ENCODE data around the gene RNF130. TPM values are rescaled to one million over a fixed set of nuclear protein-coding genes. Genes with fewer than 3 reads are reported as not detected.
"Not testable (repeated sequence)": the region's sequence is repeated elsewhere in the genome, so short reads cannot be mapped to it uniquely, and the experiment has no call there.

RNF130 gene
- total and polyA plus RNA-seq, 2 donors, result 20.5 to 69.2 TPM

GRCh38 chr5:179967489-179967888, 104.1 kb downstream of the RNF130 start:
- Histone ChIP-seq H3K4me1 (ENCODE audit: control insufficient read depth in 2 of 2, insufficient read depth in 2 of 2, low read length in 2 of 2) (no peaks in the 10 kb centered on the region), H3K36me3 (ENCODE audit: control insufficient read depth in 2 of 2, insufficient read depth in 2 of 2, low read length in 1 of 2) (no peaks in the 10 kb centered on the region), H3K9me3 (ENCODE audit: control insufficient read depth in 2 of 2, insufficient read depth in 1 of 2, low read length in 1 of 2) (no peaks in the 10 kb centered on the region), H3K27me3 (ENCODE audit: control insufficient read depth in 2 of 2, insufficient read depth in 1 of 2, low read length in 1 of 2) (no peaks in the 10 kb centered on the region), H3K4me3 (ENCODE audit: low read length in 2 of 2) (no peak overlapping the region), H3K27ac (ENCODE audit: low read depth in 1 of 2, low read length in 1 of 2) (no peak overlapping the region)
- 89% methylated on average over 1 of the region's 1 CpG for WGBS
- DNase-seq (ENCODE audit: low read depth in 6 of 9, low spot score in 9 of 9), result no peak

- WGBS, result 98% methylated on average over 8 of the region's 8 CpGs
- Histone ChIP-seq H3K36me3 (ENCODE audit: control insufficient read depth in 2 of 2, insufficient read depth in 2 of 2, low read length in 1 of 2) (no peaks in the 10 kb centered on the region), H3K27ac (ENCODE audit: low read depth in 1 of 2, low read length in 1 of 2) (no peak overlapping the region), H3K4me1 (ENCODE audit: control insufficient read depth in 2 of 2, insufficient read depth in 2 of 2, low read length in 2 of 2) (no peaks in the 10 kb centered on the region), H3K9me3 (ENCODE audit: control insufficient read depth in 2 of 2, insufficient read depth in 1 of 2, low read length in 1 of 2) (no peaks in the 10 kb centered on the region), H3K4me3 (ENCODE audit: low read length in 2 of 2) (no peak overlapping the region), H3K27me3 (ENCODE audit: control insufficient read depth in 2 of 2, insufficient read depth in 1 of 2, low read length in 1 of 2) (no peaks in the 10 kb centered on the region)
- no peak for DNase-seq (ENCODE audit: low read depth in 6 of 9, low spot score in 9 of 9)
These were observed 107.5 kb downstream of the RNF130 start for GRCh38 chr5:179964015-179964414.

GRCh38 chr5:179963375-179963774, 108.2 kb downstream of the RNF130 start:
- DNase-seq (ENCODE audit: low read depth in 6 of 9, low spot score in 9 of 9), result no peak
- no peaks in the 10 kb centered on the region for H3K9me3 ChIP-seq (ENCODE audit: control insufficient read depth in 2 of 2, insufficient read depth in 1 of 2, low read length in 1 of 2)
- H3K27ac ChIP-seq (ENCODE audit: low read depth in 1 of 2, low read length in 1 of 2), result no peak overlapping the region
- no peaks in the 10 kb centered on the region for H3K4me1 ChIP-seq (ENCODE audit: control insufficient read depth in 2 of 2, insufficient read depth in 2 of 2, low read length in 2 of 2)
- WGBS, result 95% methylated on average over 4 of the region's 4 CpGs
- no peaks in the 10 kb centered on the region for H3K36me3 ChIP-seq (ENCODE audit: control insufficient read depth in 2 of 2, insufficient read depth in 2 of 2, low read length in 1 of 2)
- H3K27me3 ChIP-seq (ENCODE audit: control insufficient read depth in 2 of 2, insufficient read depth in 1 of 2, low read length in 1 of 2), result no peaks in the 10 kb centered on the region
- H3K4me3 ChIP-seq (ENCODE audit: low read length in 2 of 2), result no peak overlapping the region

GRCh38 chr5:179960204-179960831, 111.2 kb downstream of the RNF130 start:
- no peaks in the 10 kb centered on the region for H3K4me1 ChIP-seq (ENCODE audit: control insufficient read depth in 2 of 2, insufficient read depth in 2 of 2, low read length in 2 of 2)
- no peak overlapping the region for H3K27ac ChIP-seq (ENCODE audit: low read depth in 1 of 2, low read length in 1 of 2)
- no peak for DNase-seq (ENCODE audit: low read depth in 6 of 9, low spot score in 9 of 9)
- H3K4me3 ChIP-seq (ENCODE audit: low read length in 2 of 2), result no peak overlapping the region
- WGBS, result over 99% methylated on average over 5 of the region's 5 CpGs
- no peaks in the 10 kb centered on the region for H3K36me3 ChIP-seq (ENCODE audit: control insufficient read depth in 2 of 2, insufficient read depth in 2 of 2, low read length in 1 of 2)
- H3K27me3 ChIP-seq (ENCODE audit: control insufficient read depth in 2 of 2, insufficient read depth in 1 of 2, low read length in 1 of 2), result no peaks in the 10 kb centered on the region
- H3K9me3 ChIP-seq (ENCODE audit: control insufficient read depth in 2 of 2, insufficient read depth in 1 of 2, low read length in 1 of 2), result no peaks in the 10 kb centered on the region

GRCh38 chr5:179959641-179960040, 111.9 kb downstream of the RNF130 start:
- Histone ChIP-seq H3K36me3 (ENCODE audit: control insufficient read depth in 2 of 2, insufficient read depth in 2 of 2, low read length in 1 of 2) (no peaks in the 10 kb centered on the region), H3K9me3 (ENCODE audit: control insufficient read depth in 2 of 2, insufficient read depth in 1 of 2, low read length in 1 of 2) (no peaks in the 10 kb centered on the region), H3K4me3 (ENCODE audit: low read length in 2 of 2) (no peak overlapping the region), H3K27me3 (ENCODE audit: control insufficient read depth in 2 of 2, insufficient read depth in 1 of 2, low read length in 1 of 2) (no peaks in the 10 kb centered on the region), H3K27ac (ENCODE audit: low read depth in 1 of 2, low read length in 1 of 2) (no peak overlapping the region), H3K4me1 (ENCODE audit: control insufficient read depth in 2 of 2, insufficient read depth in 2 of 2, low read length in 2 of 2) (no peaks in the 10 kb centered on the region)
- WGBS, result 97% methylated on average over 6 of the region's 6 CpGs
- DNase-seq (ENCODE audit: low read depth in 6 of 9, low spot score in 9 of 9), result no peak

GRCh38 chr5:179959118-179959517, 112.4 kb downstream of the RNF130 start:
- DNase-seq (ENCODE audit: low read depth in 6 of 9, low spot score in 9 of 9); H3K4me3 ChIP-seq (ENCODE audit: low read length in 2 of 2); H3K36me3 ChIP-seq (ENCODE audit: control insufficient read depth in 2 of 2, insufficient read depth in 2 of 2, low read length in 1 of 2); H3K9me3 ChIP-seq (ENCODE audit: control insufficient read depth in 2 of 2, insufficient read depth in 1 of 2, low read length in 1 of 2); H3K27me3 ChIP-seq (ENCODE audit: control insufficient read depth in 2 of 2, insufficient read depth in 1 of 2, low read length in 1 of 2); H3K27ac ChIP-seq (ENCODE audit: low read depth in 1 of 2, low read length in 1 of 2); H3K4me1 ChIP-seq (ENCODE audit: control insufficient read depth in 2 of 2, insufficient read depth in 2 of 2, low read length in 2 of 2): not testable (repeated sequence)
- WGBS, result 97% methylated on average over 5 of the region's 5 CpGs

GRCh38 chr5:179955630-179956029, 115.9 kb downstream of the RNF130 start:
- Histone ChIP-seq H3K27me3 (ENCODE audit: control insufficient read depth in 2 of 2, insufficient read depth in 1 of 2, low read length in 1 of 2) (no peaks in the 10 kb centered on the region), H3K36me3 (ENCODE audit: control insufficient read depth in 2 of 2, insufficient read depth in 2 of 2, low read length in 1 of 2) (no peaks in the 10 kb centered on the region)

GRCh38 chr5:179955062-179955461, 116.5 kb downstream of the RNF130 start:
- H3K4me3 ChIP-seq (ENCODE audit: low read length in 2 of 2), result no peak overlapping the region
- H3K27ac ChIP-seq (ENCODE audit: low read depth in 1 of 2, low read length in 1 of 2), result no peak overlapping the region
- no peak for DNase-seq (ENCODE audit: low read depth in 6 of 9, low spot score in 9 of 9)
- H3K4me1 ChIP-seq (ENCODE audit: control insufficient read depth in 2 of 2, insufficient read depth in 2 of 2, low read length in 2 of 2), result no peaks in the 10 kb centered on the region
- WGBS, result 99% methylated on average over 6 of the region's 6 CpGs
- H3K9me3 ChIP-seq (ENCODE audit: control insufficient read depth in 2 of 2, insufficient read depth in 1 of 2, low read length in 1 of 2), result no peaks in the 10 kb centered on the region
- no peaks in the 10 kb centered on the region for H3K27me3 ChIP-seq (ENCODE audit: control insufficient read depth in 2 of 2, insufficient read depth in 1 of 2, low read length in 1 of 2)
- no peaks in the 10 kb centered on the region for H3K36me3 ChIP-seq (ENCODE audit: control insufficient read depth in 2 of 2, insufficient read depth in 2 of 2, low read length in 1 of 2)

More at GRCh38 chr5:179955630-179956029, 115.9 kb downstream of the RNF130 start:
- Histone ChIP-seq H3K27ac (ENCODE audit: low read depth in 1 of 2, low read length in 1 of 2) (no peak overlapping the region), H3K9me3 (ENCODE audit: control insufficient read depth in 2 of 2, insufficient read depth in 1 of 2, low read length in 1 of 2) (no peaks in the 10 kb centered on the region), H3K4me1 (ENCODE audit: control insufficient read depth in 2 of 2, insufficient read depth in 2 of 2, low read length in 2 of 2) (no peaks in the 10 kb centered on the region), H3K4me3 (ENCODE audit: low read length in 2 of 2) (no peak overlapping the region)
- DNase-seq (ENCODE audit: low read depth in 6 of 9, low spot score in 9 of 9), result no peak
- 96% methylated on average over 2 of the region's 2 CpGs for WGBS

GRCh38 chr5:179954434-179954833, 117.1 kb downstream of the RNF130 start:
- Histone ChIP-seq H3K4me3 (ENCODE audit: low read length in 2 of 2) (no peak overlapping the region), H3K9me3 (ENCODE audit: control insufficient read depth in 2 of 2, insufficient read depth in 1 of 2, low read length in 1 of 2) (no peaks in the 10 kb centered on the region), H3K27me3 (ENCODE audit: control insufficient read depth in 2 of 2, insufficient read depth in 1 of 2, low read length in 1 of 2) (no peaks in the 10 kb centered on the region), H3K36me3 (ENCODE audit: control insufficient read depth in 2 of 2, insufficient read depth in 2 of 2, low read length in 1 of 2) (no peaks in the 10 kb centered on the region), H3K4me1 (ENCODE audit: control insufficient read depth in 2 of 2, insufficient read depth in 2 of 2, low read length in 2 of 2) (no peaks in the 10 kb centered on the region), H3K27ac (ENCODE audit: low read depth in 1 of 2, low read length in 1 of 2) (no peak overlapping the region)
- DNase-seq (ENCODE audit: low read depth in 6 of 9, low spot score in 9 of 9), result no peak
- 94% methylated on average over 6 of the region's 6 CpGs for WGBS
